ENCODE data around the gene MGARP.

GRCh38 chr4:139222215-139222614, 57.8 kb downstream of the MGARP start:
- TF ChIP-seq CTCF (IDR thresholded peaks at IDR 0.05 in 2 of 3, conservative IDR thresholded peaks at IDR 0.05 in 1 of 3; ENCODE audit: borderline replicate concordance in 1 of 3, insufficient read depth in 1 of 3, low read depth in 2 of 3, low read length in 2 of 3) (no peak), SIN3A (IDR thresholded peaks at IDR 0.05; ENCODE audit: low read depth) (no peak), JUND (IDR thresholded peaks at IDR 0.05) (no peak), MAX (IDR thresholded peaks at IDR 0.05) (no peak), EZH2 (IDR thresholded peaks at IDR 0.05) (no peak), POLR2A (IDR thresholded peaks at IDR 0.05; ENCODE audit: borderline replicate concordance, extremely low read depth, insufficient read depth, insufficient read length) (no peak), POLR2AphosphoS5 (IDR thresholded peaks at IDR 0.05; ENCODE audit: low read depth, low read length) (no peak), CEBPB (IDR thresholded peaks at IDR 0.05; ENCODE audit: low read depth) (no peak), SRF (IDR thresholded peaks at IDR 0.05; ENCODE audit: low read depth) (no peak), REST (IDR thresholded peaks at IDR 0.05; ENCODE audit: low read depth) (no peak), SP1 (IDR thresholded peaks at IDR 0.05; ENCODE audit: low read depth) (no peak), ZNF274 (IDR thresholded peaks at IDR 0.05; ENCODE audit: low read depth, low read length) (no peak), RAD21 (IDR thresholded peaks at IDR 0.05; ENCODE audit: low read depth) (no peak)

Data from HCT116 (cell line).